Measurements from ENCODE around the gene GAR1. TPM values are rescaled to one million over a fixed set of nuclear protein-coding genes. Genes with fewer than 3 reads are reported as not detected.
A peak's percentile ranks its signal among the peaks of the same experiment; 100 is the strongest.
"Not testable (repeated sequence)": the region's sequence is repeated elsewhere in the genome, so short reads cannot be mapped to it uniquely, and the experiment has no call there.

The GAR1 gene
- polyA plus RNA-seq, 4 donors: 12.3 to 39.6 (median 26.0) TPM

GRCh38 chr4:109848501-109848900 lies 32.9 kb downstream of the GAR1 start:
- H3K36me3 ChIP-seq (ENCODE audit: control insufficient read depth in 3 of 3, insufficient read depth in 2 of 3, low read depth in 1 of 3, low read length in 3 of 3): no peaks in the 10 kb centered on the region
- DNase-seq: no peak
- WGBS, 3 donors: 67 to 79% (median 76%) methylated on average over 2 of the region's 2 CpGs
- no peaks in the 10 kb centered on the region for H3K27me3 ChIP-seq (ENCODE audit: control insufficient read depth in 3 of 3, insufficient read depth in 3 of 3, low read length in 3 of 3)
- H3K9me3 ChIP-seq (ENCODE audit: control insufficient read depth in 2 of 2, insufficient read depth in 1 of 2, low read depth in 1 of 2, low read length in 1 of 2): no peaks in the 10 kb centered on the region
- no peak overlapping the region for H3K4me3 ChIP-seq (ENCODE audit: low read depth in 1 of 3, low read length in 3 of 3)
- FAIRE-seq: no peak
- H3K27ac ChIP-seq (ENCODE audit: low read depth in 1 of 3, low read length in 2 of 3): no peak overlapping the region
- peaks cover 0 to 4% (median 2%) of the 10 kb centered on the region in 3 donors for H3K4me1 ChIP-seq (ENCODE audit: control insufficient read depth in 3 of 3, insufficient read depth in 2 of 3, low read depth in 1 of 3, low read length in 2 of 3)

GRCh38 chr4:109850601-109851000 lies 35.0 kb downstream of the GAR1 start:
- Histone ChIP-seq H3K27me3 (ENCODE audit: control insufficient read depth in 3 of 3, insufficient read depth in 3 of 3, low read length in 3 of 3) (no peaks in the 10 kb centered on the region), H3K4me3 (ENCODE audit: low read depth in 1 of 3, low read length in 3 of 3) (no peak overlapping the region), H3K9me3 (ENCODE audit: control insufficient read depth in 2 of 2, insufficient read depth in 1 of 2, low read depth in 1 of 2, low read length in 1 of 2) (no peaks in the 10 kb centered on the region), H3K27ac (ENCODE audit: low read depth in 1 of 3, low read length in 2 of 3) (no peak overlapping the region), H3K36me3 (ENCODE audit: control insufficient read depth in 3 of 3, insufficient read depth in 2 of 3, low read depth in 1 of 3, low read length in 3 of 3) (no peaks in the 10 kb centered on the region), H3K4me1 (ENCODE audit: control insufficient read depth in 3 of 3, insufficient read depth in 2 of 3, low read depth in 1 of 3, low read length in 2 of 3) (peaks cover 0 to 4% (median 2%) of the 10 kb centered on the region in 3 donors)
- DNase-seq: no peak
- 66 to 83% (median 74%) methylated on average over 5 of the region's 5 CpGs for WGBS, 3 donors
- FAIRE-seq: no peak

GRCh38 chr4:109859426-109860300 lies 44.1 kb downstream of the GAR1 start:
- H3K4me3 ChIP-seq (ENCODE audit: low read depth in 1 of 3, low read length in 3 of 3); H3K4me1 ChIP-seq (ENCODE audit: control insufficient read depth in 3 of 3, insufficient read depth in 2 of 3, low read depth in 1 of 3, low read length in 2 of 3); H3K9me3 ChIP-seq (ENCODE audit: control insufficient read depth in 2 of 2, insufficient read depth in 1 of 2, low read depth in 1 of 2, low read length in 1 of 2); H3K27me3 ChIP-seq (ENCODE audit: control insufficient read depth in 3 of 3, insufficient read depth in 3 of 3, low read length in 3 of 3); H3K36me3 ChIP-seq (ENCODE audit: control insufficient read depth in 3 of 3, insufficient read depth in 2 of 3, low read depth in 1 of 3, low read length in 3 of 3); FAIRE-seq; H3K27ac ChIP-seq (ENCODE audit: low read depth in 1 of 3, low read length in 2 of 3); DNase-seq: not testable (repeated sequence)
- 55 to 75% (median 57%) methylated on average over 4 of the region's 4 CpGs for WGBS, 3 donors

GRCh38 chr4:109861271-109861670 lies 45.7 kb downstream of the GAR1 start:
- H3K4me3 ChIP-seq (ENCODE audit: low read depth in 1 of 3, low read length in 3 of 3): no peak overlapping the region
- H3K27me3 ChIP-seq (ENCODE audit: control insufficient read depth in 3 of 3, insufficient read depth in 3 of 3, low read length in 3 of 3): no peaks in the 10 kb centered on the region
- H3K4me1 ChIP-seq (ENCODE audit: control insufficient read depth in 3 of 3, insufficient read depth in 2 of 3, low read depth in 1 of 3, low read length in 2 of 3): no peaks in the 10 kb centered on the region
- H3K27ac ChIP-seq (ENCODE audit: low read depth in 1 of 3, low read length in 2 of 3): no peak overlapping the region
- H3K9me3 ChIP-seq (ENCODE audit: control insufficient read depth in 2 of 2, insufficient read depth in 1 of 2, low read depth in 1 of 2, low read length in 1 of 2): peaks cover 0 to 4% of the 10 kb centered on the region in 2 donors
- no peak for DNase-seq
- no peak for FAIRE-seq
- no peaks in the 10 kb centered on the region for H3K36me3 ChIP-seq (ENCODE audit: control insufficient read depth in 3 of 3, insufficient read depth in 2 of 3, low read depth in 1 of 3, low read length in 3 of 3)
- WGBS, 3 donors: 93 to 96% (median 95%) methylated on average over 2 of the region's 2 CpGs

- Histone ChIP-seq H3K27me3 (ENCODE audit: control insufficient read depth in 3 of 3, insufficient read depth in 3 of 3, low read length in 3 of 3) (no peaks in the 10 kb centered on the region), H3K36me3 (ENCODE audit: control insufficient read depth in 3 of 3, insufficient read depth in 2 of 3, low read depth in 1 of 3, low read length in 3 of 3) (no peaks in the 10 kb centered on the region), H3K4me1 (ENCODE audit: control insufficient read depth in 3 of 3, insufficient read depth in 2 of 3, low read depth in 1 of 3, low read length in 2 of 3) (no peaks in the 10 kb centered on the region), H3K4me3 (ENCODE audit: low read depth in 1 of 3, low read length in 3 of 3) (no peak overlapping the region), H3K27ac (ENCODE audit: low read depth in 1 of 3, low read length in 2 of 3) (peak overlapping the region in 1 of 3 donors; percentile 23), H3K9me3 (ENCODE audit: control insufficient read depth in 2 of 2, insufficient read depth in 1 of 2, low read depth in 1 of 2, low read length in 1 of 2) (peaks cover 0 to 4% of the 10 kb centered on the region in 2 donors)
- FAIRE-seq (no peak), DNase-seq (peak in 1 of 2 donors; percentile 36)
- WGBS, 3 donors: 66 to 76% (median 69%) methylated on average over 3 of the region's 3 CpGs
These were observed 46.5 kb downstream of the GAR1 start for GRCh38 chr4:109861916-109862511.

- H3K4me1 ChIP-seq (ENCODE audit: control insufficient read depth in 3 of 3, insufficient read depth in 2 of 3, low read depth in 1 of 3, low read length in 2 of 3): no peaks in the 10 kb centered on the region
- FAIRE-seq: no peak
- no peaks in the 10 kb centered on the region for H3K27me3 ChIP-seq (ENCODE audit: control insufficient read depth in 3 of 3, insufficient read depth in 3 of 3, low read length in 3 of 3)
- H3K36me3 ChIP-seq (ENCODE audit: control insufficient read depth in 3 of 3, insufficient read depth in 2 of 3, low read depth in 1 of 3, low read length in 3 of 3): no peaks in the 10 kb centered on the region
- no peak for DNase-seq
- H3K4me3 ChIP-seq (ENCODE audit: low read depth in 1 of 3, low read length in 3 of 3): no peak overlapping the region
- H3K27ac ChIP-seq (ENCODE audit: low read depth in 1 of 3, low read length in 2 of 3): no peak overlapping the region
- peaks cover 0 to 4% of the 10 kb centered on the region in 2 donors for H3K9me3 ChIP-seq (ENCODE audit: control insufficient read depth in 2 of 2, insufficient read depth in 1 of 2, low read depth in 1 of 2, low read length in 1 of 2)
These were observed 48.6 kb downstream of the GAR1 start for GRCh38 chr4:109864134-109864533.

- H3K9me3 ChIP-seq (ENCODE audit: control insufficient read depth in 2 of 2, insufficient read depth in 1 of 2, low read depth in 1 of 2, low read length in 1 of 2): no peaks in the 10 kb centered on the region
- H3K4me1 ChIP-seq (ENCODE audit: control insufficient read depth in 3 of 3, insufficient read depth in 2 of 3, low read depth in 1 of 3, low read length in 2 of 3): no peaks in the 10 kb centered on the region
- H3K27ac ChIP-seq (ENCODE audit: low read depth in 1 of 3, low read length in 2 of 3): no peak overlapping the region
- DNase-seq (no peak), FAIRE-seq (no peak)
- no peaks in the 10 kb centered on the region for H3K27me3 ChIP-seq (ENCODE audit: control insufficient read depth in 3 of 3, insufficient read depth in 3 of 3, low read length in 3 of 3)
- H3K36me3 ChIP-seq (ENCODE audit: control insufficient read depth in 3 of 3, insufficient read depth in 2 of 3, low read depth in 1 of 3, low read length in 3 of 3): no peaks in the 10 kb centered on the region
- H3K4me3 ChIP-seq (ENCODE audit: low read depth in 1 of 3, low read length in 3 of 3): no peak overlapping the region
- 93 to 96% (median 93%) methylated on average over 5 of the region's 5 CpGs for WGBS, 3 donors
These were observed 54.5 kb downstream of the GAR1 start for GRCh38 chr4:109870061-109870460.

GRCh38 chr4:109872065-109872464 lies 56.5 kb downstream of the GAR1 start:
- 90 to 94% (median 93%) methylated on average over 2 of the region's 2 CpGs for WGBS, 3 donors
- Histone ChIP-seq H3K4me3 (ENCODE audit: low read depth in 1 of 3, low read length in 3 of 3) (no peak overlapping the region), H3K4me1 (ENCODE audit: control insufficient read depth in 3 of 3, insufficient read depth in 2 of 3, low read depth in 1 of 3, low read length in 2 of 3) (no peaks in the 10 kb centered on the region), H3K27ac (ENCODE audit: low read depth in 1 of 3, low read length in 2 of 3) (no peak overlapping the region), H3K36me3 (ENCODE audit: control insufficient read depth in 3 of 3, insufficient read depth in 2 of 3, low read depth in 1 of 3, low read length in 3 of 3) (no peaks in the 10 kb centered on the region), H3K9me3 (ENCODE audit: control insufficient read depth in 2 of 2, insufficient read depth in 1 of 2, low read depth in 1 of 2, low read length in 1 of 2) (no peaks in the 10 kb centered on the region), H3K27me3 (ENCODE audit: control insufficient read depth in 3 of 3, insufficient read depth in 3 of 3, low read length in 3 of 3) (no peaks in the 10 kb centered on the region)
- FAIRE-seq (no peak), DNase-seq (no peak)
